Activated T-cell treated with anti-CD3 and anti-CD28 coated beads, Interleukin-2, amount 50 U/mL, for 48 hours (primary cell): ENCODE data around the gene CD34.

Experiments
- DNase-seq, 2 experiments: peaks; one replicate each; pipeline ENCODE4 v3.0.0-alpha.2; 2020

The CD34 gene

DNA sequence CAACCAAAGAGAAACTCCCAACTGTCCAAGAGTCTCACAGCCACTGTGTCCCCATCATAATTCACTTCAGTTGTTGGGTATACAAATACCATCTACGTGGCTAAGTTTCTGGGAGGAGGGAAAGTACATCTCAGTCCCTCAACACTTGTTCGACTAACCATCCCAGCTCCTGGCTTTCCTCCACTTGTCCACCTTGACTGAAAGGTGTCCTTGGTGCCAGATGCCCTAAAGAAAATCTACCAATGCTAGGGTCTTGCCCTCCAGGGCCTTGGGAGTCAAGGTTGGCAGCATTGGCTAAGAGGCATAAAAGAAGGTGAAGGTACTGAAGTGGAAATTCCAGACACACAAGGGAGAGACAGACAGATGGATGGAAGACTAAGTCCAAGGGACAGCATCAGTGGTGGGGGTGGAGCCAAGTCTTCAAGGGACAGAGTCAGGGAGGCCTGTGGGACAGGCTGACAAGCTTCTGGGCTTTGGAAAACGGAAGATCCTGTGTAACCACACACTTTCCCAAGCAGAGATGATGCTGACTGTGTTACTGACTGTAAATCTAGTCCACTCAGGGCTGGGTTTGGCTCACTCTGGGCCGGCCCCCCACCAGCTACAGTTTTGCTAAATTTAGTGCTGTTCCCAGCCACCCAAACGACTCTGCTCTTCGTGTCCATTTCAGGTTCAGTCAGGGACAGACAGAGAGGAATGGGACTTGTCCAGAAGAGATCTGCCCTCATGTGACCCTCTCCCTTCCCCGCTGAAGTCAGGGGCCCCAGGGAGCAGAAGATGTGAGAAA is 60.1 kb downstream of the CD34 start:
- no peak for DNase-seq

DNA sequence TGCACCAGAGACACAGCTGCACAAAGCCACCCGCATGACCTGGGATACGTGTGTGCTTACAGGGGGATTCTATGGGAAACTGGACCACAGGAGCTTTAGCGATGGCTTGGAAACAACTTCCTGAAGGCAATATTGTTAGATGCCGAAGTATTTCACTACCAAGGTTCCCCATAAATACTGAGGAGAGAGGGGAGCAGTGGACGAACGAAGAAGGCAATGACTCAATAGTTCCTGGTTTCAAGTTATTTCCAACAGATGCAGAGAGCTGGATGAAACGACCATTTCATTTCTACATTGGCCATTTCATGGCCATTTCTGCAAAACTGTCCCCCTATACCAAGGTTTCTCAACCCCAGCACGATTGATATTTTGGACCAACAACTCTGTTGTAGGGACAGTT is 61.3 kb downstream of the CD34 start:
- DNase-seq, result peak in 1 of 2 experiments; percentile 5

DNA sequence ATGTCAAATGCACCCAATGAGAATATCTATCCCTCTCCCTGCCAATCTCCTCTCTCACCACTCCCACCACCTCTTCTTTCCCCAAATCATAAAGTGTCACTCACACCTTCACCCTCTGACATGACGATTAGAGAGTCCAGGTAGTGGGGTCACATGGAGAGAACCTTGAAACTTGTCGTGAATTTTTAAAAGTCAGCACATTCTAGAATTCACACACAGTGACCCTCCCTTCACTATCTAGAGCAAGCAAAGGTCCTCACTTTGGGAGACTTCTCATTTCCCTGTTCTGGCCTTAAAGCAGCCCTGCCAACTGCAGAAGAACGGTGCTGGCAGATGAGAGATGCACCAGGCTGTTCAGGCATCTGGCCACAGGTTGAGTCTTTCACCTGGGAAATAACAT is 61.9 kb downstream of the CD34 start:
- peak in 1 of 2 experiments; percentile 14 for DNase-seq

DNA sequence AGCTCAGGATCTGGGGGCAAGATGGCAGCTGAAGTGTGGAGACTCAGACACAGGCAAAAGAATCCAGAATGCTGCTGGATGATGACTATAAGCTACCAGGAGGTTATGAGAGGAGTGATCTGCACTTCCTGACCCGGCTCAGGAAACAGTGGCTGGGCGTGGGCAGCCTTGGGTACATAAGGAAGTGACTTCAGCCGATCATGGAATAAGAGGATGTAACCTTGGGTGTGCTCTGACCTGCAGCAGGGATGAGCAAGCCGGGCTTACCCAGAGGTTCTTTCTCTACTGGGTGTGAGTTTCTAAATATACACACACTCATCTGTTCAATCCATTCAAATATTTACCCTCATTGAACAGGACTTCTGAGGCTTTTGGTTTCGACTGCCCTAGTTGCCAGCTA is 62.7 kb downstream of the CD34 start:
- DNase-seq, result peak; percentile 60 to 69

DNA sequence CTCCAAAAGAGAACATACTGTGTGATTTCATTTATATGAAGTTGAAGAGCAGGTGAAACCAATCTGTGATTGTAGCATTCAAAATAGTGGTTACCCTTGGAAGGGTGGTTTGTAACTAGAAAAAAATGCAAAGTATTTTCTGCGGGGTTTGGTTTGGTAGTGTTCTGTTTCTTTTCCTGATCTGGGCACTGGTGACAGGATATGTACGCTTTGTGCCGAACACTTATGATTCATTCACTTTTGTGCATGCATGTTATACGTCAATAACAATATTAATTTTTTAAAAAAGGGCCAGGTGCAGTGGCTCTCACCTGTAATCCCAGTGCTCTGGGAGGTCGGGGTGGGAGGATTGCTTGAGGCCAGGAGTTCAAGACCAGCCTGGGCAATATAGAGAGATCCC is 63.8 kb downstream of the CD34 start:
- DNase-seq, result peak in 1 of 2 experiments; percentile 3

DNA sequence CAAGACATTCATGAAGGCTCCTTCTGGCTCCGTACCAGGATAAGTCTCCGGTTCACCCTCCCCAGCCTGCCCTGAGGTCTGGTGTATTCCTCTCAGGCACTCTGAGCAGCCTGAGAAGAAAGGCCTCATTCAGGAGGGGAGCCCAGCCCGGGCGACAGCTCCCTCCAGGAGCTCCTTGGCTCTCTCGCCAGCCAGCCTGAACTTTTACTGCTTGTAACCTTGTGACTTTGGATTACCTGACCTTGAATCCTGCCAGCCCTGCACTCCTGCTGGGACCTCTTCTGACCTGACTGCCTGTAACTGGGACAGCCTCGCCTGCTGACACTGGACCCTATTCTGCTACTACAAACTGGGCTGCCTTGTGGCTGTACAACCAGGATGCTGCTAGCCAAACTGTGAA is 65.8 kb downstream of the CD34 start:
- peak in 1 of 2 experiments; percentile 8 for DNase-seq

DNA sequence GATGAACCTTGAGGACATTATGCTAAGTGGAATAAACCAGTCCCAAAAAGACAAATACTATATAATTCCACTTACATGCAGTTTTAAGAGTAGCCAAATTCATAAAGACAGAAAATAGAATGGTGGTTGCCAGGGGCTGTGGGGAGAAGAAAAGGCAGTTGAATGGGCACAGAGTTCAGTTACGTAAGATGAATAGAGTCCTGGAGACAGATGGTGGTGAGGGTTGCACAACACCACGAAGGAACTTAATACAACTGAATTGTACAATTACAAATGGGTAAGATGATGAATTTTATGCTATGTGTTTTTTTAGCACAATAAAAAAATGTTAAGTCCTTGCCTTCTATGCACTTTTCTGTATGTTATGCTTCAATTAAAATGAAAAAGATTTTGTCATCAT is 66.6 kb downstream of the CD34 start:
- no peak for DNase-seq

DNA sequence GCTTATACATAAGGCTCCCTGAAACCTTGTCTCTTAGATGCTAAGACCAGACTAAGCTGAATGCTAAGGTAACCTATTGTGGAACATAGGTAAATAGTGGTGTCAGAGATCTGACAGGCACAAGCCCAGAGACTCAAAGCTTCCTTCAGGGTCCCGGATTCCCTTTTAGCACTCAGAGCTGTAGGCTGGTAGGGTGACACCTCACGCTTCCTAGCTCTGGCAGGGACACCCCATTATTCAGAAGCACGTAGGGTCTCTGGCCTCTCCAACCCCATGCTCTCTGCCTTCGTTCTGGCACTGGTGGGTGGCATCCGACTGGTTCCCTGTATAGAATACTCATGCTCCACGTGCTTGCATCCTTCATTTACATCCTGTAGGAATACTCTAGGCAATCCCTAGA is 68.4 kb downstream of the CD34 start:
- DNase-seq, result peak in 1 of 2 experiments; percentile 1

DNA sequence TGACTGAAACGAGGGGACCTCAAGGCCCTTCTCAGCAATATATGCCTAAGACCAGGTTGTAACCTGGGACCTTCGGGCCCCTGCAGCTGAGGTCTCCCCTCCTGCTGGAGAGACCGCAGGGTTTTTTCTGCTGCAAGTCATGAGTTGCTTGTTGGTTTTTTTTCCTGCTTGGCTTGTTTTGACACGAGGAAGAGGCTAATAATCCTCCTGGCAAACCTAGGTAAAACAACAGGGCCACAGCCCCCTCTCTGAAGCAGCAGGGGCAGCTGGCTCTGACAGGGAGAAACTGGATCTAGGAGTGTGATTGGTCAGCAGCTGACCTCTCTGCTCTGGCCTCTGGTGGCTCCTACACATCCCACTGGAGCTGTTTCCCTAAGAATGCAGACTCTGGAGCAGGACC is 69.0 kb downstream of the CD34 start:
- peak in 1 of 2 experiments; percentile 11 for DNase-seq

DNA sequence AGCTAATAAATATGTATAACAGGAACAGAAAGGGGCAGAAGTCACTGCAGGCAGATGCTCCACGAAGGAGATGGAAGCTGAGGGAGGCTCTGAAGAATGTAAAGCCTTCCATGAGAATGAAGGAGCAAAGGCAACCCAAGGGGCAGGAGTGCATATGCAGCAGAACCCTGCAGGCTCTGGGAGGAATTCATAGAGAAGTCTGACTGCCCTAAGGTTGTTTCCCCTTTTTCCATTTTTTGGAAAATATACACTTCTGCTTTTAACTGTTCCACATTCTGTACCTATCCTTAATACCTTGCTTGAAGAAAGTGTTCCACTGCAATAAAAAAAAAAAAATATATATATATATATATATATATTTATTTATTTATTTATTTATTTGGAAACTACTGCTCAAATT is 69.6 kb downstream of the CD34 start:
- DNase-seq, result no peak

DNA sequence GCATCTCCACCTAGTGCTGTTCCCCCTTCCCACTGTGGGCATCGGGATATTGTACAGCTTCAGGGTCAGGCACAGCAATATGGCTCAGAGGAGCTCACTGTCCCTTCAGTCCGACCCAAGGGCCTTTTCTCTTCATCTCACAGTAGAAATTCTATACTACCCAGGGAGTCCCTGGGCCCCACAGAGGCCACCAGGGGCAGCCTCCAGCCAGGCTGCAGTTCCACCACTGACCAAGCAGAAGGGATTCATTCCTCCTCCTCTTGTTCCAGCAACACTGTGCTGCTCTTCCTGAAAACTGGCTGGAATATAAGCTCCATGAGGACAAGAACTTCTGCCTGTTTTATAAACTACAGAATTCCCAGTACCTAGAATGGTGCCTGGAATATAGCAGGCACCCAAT is 70.5 kb downstream of the CD34 start:
- DNase-seq, result no peak

DNA sequence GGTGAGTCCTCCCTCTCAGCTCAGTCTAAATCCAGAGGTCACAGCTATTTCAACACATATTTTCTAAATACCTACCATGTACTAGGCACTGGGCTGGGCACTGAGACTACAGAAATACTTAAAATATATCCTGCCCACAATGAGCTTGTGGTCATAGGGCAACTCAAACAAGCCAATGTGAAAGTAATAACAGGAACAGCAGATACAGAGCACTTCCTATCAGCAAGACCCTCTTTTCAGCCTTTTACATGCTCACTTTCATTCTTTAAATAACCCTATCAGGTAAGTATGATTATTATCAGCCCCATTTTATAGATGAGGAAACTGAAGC is 71.9 kb downstream of the CD34 start:
- no peak for DNase-seq

DNA sequence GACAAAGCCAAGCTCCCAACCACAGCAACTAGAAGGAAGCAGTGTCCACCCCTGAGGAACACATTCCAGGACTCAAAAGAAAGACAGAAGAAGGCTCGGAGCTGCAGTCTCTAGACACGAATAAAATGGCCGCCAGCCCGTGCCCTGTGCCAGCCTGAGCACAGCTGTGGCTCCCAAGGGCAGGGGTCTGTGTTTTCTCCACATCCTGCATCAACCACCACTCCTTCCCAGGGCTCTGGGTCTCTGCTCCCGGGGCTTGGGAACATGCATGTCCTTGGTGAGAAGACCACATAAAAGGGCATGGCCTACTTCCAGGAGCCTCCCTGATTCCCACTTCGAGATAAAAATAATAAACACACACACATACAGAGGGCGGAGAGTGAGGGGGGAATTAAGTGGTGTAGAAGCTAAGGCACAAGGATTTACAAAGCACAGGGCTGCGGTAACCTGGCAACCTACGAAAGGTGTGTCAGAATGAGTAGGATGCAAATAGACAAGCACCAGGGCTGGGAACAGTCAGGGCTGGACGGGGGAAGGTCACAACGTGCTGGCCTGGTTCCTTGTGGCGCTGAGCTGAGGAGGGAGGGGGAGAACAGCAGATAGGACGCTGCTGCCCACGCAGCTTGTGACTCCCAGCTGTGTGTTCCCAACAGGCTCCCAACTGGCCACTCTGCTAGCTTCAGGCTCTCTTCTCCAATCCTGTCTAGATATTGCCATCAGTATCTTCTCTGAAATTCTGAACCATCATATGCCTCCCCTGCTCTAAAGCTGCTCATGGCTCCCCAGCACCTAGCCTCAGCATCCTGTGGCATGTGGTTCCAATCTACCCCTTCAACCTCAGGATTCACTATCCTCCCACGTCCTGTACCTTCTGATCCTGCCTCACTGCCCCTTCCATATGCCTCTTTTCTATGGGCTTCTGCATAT is 72.5 kb downstream of the CD34 start:
- DNase-seq, result peak in 1 of 2 experiments; percentile 18

DNA sequence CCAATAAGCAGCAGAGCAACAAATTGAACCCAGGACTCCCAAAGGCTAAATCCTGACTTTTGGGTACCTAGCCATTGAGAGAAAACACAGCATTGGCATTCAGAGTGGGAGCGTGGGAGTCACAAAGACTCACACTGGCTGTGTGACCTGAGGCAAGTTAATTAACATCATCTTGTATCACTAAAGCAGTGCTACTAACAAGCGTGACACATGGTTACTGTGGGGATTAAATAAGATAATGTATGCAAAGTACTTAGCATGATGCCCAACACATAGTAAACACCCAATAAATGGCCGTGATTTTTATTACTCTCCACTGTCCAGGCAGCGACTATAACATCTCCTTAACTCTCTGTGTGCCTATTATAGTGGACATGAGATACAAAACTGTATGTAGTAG is 73.3 kb downstream of the CD34 start:
- no peak for DNase-seq

DNA sequence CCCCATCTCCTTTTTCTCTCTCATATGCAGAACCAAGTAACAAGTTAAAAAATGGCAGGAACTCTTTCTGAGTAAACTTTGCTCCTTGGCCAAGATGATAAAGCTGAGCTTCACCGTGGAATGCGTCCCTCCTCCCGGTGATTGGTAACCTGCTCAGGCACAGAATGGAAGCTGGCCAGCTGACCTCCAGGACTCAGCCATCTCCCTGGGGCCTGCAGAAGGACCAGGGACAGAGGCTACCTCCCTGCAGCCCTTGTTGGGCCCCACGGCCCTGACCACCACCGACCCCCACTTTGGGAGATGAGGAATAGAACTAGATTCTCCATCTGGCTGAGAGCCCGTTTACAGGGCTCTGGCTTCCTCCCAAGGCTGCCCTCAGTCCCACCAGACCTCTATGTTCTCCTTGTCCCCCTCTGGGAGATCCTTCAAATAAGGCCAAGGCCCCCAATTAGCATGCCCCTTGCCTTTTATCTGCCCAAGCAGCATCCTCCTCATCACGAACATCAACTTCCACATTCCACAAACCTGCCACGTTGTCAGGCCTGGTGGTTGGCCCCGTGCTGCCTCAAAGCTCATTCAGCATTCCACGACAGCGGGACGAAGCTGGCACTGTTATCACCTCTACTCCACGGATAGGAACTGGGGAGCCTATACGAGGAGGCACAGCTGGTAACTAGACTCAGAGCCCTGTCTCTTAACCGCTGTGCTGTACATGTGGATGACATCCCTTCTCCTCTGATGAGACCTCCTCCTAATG is 74.2 kb downstream of the CD34 start:
- peak; percentile 7 to 14 for DNase-seq

DNA sequence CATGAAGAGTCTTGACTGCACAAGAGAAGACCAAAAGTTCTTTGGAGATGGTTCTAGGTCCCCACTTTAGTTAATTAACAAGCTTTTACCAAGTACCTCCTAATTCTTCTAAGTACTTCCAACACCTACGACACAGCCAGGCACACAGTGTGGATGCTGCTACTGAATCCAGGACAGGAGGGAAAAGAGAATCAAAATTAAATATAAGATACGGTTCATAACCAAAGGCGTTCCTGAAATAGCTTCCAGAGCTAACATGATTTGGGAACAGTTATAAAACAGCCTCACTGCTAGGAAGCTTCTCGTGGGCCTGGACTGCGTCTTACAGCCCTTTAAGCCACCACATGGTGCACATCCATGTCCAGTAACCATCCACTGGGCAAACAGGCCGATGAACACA is 75.0 kb downstream of the CD34 start:
- DNase-seq, result no peak

DNA sequence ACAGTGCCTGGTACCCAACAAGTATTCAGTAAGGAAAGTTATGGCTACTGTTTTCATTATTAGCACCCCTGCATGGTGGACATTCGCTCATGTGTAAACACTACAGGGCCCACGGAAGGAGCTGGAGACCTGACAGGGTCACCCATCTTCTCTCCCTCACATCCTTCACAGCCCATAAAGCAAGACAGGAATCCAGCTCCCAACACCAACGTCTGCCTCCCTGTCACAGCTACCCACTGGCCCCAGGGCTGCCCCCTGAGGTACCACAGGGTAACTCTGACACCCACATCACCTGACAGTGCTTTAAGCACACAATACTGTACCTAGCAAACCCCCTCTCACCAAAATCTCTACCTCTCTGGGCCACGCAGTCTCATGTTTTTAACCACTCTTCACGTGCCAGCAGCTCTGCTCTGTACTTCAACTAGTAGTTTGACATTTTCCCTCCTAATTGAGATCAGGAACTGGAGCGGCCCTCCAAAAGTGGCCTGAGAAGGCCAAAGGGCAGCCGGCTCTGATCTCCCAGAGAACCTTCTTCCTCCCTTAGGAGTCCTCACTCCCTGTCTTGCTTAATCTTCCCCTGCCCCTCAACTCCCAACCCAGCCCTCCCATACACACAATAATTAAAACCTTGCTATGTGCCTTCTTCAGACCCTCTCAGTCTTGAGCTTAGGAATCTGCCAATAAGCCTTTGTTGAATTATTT is 76.8 kb downstream of the CD34 start:
- no peak for DNase-seq

DNA sequence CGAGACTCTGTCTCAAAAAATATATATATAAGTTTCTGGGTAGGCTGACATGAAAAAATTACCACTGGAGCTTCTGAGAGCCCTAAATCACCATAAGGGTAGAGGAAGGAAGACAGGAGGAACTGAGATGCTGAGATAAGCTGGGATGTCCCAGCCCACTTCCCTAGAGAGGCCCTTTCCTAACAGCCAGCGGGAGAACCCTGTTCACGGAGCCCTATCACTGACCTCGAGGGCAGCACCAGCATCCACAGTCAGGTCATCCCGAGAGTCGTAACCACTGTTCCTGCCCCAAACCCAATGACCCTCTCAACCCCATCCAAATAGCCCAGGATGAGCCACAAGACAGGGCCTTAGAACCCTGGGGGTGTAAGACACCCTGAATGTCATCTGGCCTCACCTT is 77.5 kb downstream of the CD34 start:
- DNase-seq, result no peak

DNA sequence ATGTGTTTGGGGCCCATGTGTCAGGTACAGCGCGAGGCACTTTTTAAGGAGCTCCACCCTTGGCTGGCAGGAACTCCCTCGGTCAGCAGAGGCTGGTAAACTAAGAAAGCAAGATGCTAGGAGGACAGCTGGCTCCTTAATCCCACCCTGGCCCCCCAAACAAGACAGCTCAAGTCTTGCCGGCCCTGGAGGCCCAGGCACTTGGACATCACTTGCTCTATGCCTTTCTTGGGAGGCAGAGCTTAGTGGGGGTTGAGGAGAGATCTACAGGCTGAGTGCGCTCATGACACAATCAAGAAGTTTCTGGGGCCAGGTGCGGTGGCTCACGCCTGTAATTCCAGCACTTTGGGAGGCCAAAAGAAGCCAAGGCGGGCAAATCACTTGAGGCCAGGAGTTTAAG is 78.1 kb downstream of the CD34 start:
- DNase-seq, result no peak

DNA sequence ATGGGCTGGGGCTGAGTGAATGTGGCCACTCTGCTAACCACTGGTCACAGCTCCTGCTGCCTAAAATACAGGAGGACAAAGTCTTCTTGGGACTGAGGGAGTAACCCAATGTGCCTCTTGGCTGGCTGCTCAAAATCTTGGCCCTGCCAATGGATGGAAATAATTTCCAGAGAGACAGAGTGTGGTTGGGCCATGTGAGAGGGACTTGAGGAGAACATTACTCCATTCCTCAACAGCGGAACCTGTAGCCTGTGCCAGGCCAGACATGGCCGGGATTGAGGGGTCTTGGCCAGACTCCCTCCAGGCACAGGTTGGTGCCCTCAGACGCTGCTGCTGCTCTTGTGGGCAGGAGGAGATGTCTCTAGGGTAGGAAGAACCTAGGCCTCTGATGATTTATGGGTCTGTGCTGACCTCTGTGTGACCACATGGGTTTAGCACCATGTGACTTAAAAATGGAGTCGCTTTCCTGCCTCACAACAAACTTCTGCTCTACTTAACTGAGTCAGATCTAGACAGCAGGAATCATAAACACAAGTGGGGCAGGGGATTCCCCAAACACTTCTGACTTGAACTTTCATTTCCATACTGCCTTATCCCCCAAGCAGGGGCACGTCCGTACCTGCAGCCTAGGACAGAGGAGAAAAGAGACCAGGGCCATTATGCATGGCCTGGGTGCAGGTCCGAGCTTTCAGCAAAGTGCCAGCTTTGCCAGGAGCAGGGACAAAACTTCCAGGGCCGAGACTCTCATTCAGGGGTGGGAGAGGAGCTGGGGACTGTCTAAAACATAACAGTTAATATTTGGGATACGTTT is 79.2 kb downstream of the CD34 start:
- peak; percentile 70 to 72 for DNase-seq
